ENCODE results near the gene PGP. TPM values are rescaled to one million over a fixed set of nuclear protein-coding genes. Genes with fewer than 3 reads are reported as not detected.

Gene PGP
- polyA plus RNA-seq, 6 donors from 2014 or later: 5.7 to 11.0 (median 9.5) TPM

- no peak for ATAC-seq (ENCODE audit: low read depth in 2 of 2)
- Mint-ChIP-seq H3K27me3 (no peaks in the 10 kb centered on the region), H3K4me3 (no peak overlapping the region), H3K36me3 (no peaks in the 10 kb centered on the region), H3K4me1 (peaks cover 14 to 20% (median 17%) of the 10 kb centered on the region in 3 donors), H3K27ac (no peak overlapping the region), H3K9me3 (no peaks in the 10 kb centered on the region)
- no peak for DNase-seq
These were observed 52.7 kb downstream of the PGP start for GRCh38 chr16:2161911-2162310.

Other genes with a start within 250 kb of the PGP start
- gene RNF151, start 248.0 kb downstream of the PGP start, polyA plus RNA-seq (ENCODE audit: low read depth in 6 of 6): not detected
- gene TBL3, start 242.8 kb downstream of the PGP start, polyA plus RNA-seq (ENCODE audit: low read depth in 6 of 6): 10 to 100 TPM; 10.9 to 54.8 (median 35.4) TPM
- not detected for gene NOXO1, start 233.4 kb downstream of the PGP start, polyA plus RNA-seq (ENCODE audit: low read depth in 6 of 6)
- gene GFER, start 230.6 kb downstream of the PGP start, polyA plus RNA-seq (ENCODE audit: low read depth in 6 of 6): 10 to 100 TPM; 31.9 to 58.2 (median 37.6) TPM
- 1 to 10 TPM in 5 of 6 donors, not detected in 1; 1.5 to 4.1 (median 2.8) TPM for gene SYNGR3, start 224.9 kb downstream of the PGP start, polyA plus RNA-seq (ENCODE audit: low read depth in 6 of 6)
- 1 to 10 TPM; 2.7 to 8.4 (median 3.9) TPM for gene ZNF598, start 205.0 kb downstream of the PGP start, polyA plus RNA-seq (ENCODE audit: low read depth in 6 of 6)
- not detected for gene NPW, start 195.1 kb downstream of the PGP start, polyA plus RNA-seq (ENCODE audit: low read depth in 6 of 6)
- gene NHERF2, start 187.9 kb downstream of the PGP start, polyA plus RNA-seq (ENCODE audit: low read depth in 6 of 6): not detected
- gene NTHL1, start 167.0 kb downstream of the PGP start, polyA plus RNA-seq (ENCODE audit: low read depth in 6 of 6): 10 to 100 TPM; 21.4 to 38.3 (median 26.0) TPM
- 10 to 100 TPM; 16.6 to 45.0 (median 24.9) TPM for gene TSC2, start 166.9 kb downstream of the PGP start, polyA plus RNA-seq (ENCODE audit: low read depth in 6 of 6)
- gene PKD1, start 78.9 kb downstream of the PGP start, polyA plus RNA-seq (ENCODE audit: low read depth in 6 of 6): 10 to 100 TPM in 1 of 6 donors, 1 to 10 TPM in 5; 2.8 to 10.4 (median 4.0) TPM
- gene RAB26, start 66.2 kb downstream of the PGP start, polyA plus RNA-seq (ENCODE audit: low read depth in 6 of 6): 1 to 10 TPM in 4 of 6 donors, under 1 TPM in 1, not detected in 1; 0.66 to 2.7 (median 1.4) TPM
- gene TRAF7, start 59.1 kb downstream of the PGP start, polyA plus RNA-seq (ENCODE audit: low read depth in 6 of 6): 1 to 10 TPM; 4.2 to 9.4 (median 5.6) TPM
- not detected for gene CASKIN1, start 18.2 kb downstream of the PGP start, polyA plus RNA-seq (ENCODE audit: low read depth in 6 of 6)
- gene MLST8, start 9.4 kb downstream of the PGP start, polyA plus RNA-seq (ENCODE audit: low read depth in 6 of 6): 10 to 100 TPM; 28.1 to 43.1 (median 33.4) TPM
- gene BRICD5, start 4.0 kb downstream of the PGP start, polyA plus RNA-seq (ENCODE audit: low read depth in 6 of 6): under 1 TPM in 2 of 6 donors, not detected in 4; 0.48 to 0.49 TPM
- 10 to 100 TPM in 2 of 6 donors, 1 to 10 TPM in 4; 6.4 to 16.1 (median 8.9) TPM for gene E4F1, start 8.8 kb upstream of the PGP start, polyA plus RNA-seq (ENCODE audit: low read depth in 6 of 6)
- gene DNASE1L2, start 21.6 kb upstream of the PGP start, polyA plus RNA-seq (ENCODE audit: low read depth in 6 of 6): under 1 TPM in 1 of 6 donors, not detected in 5; 0.30 TPM
- gene ECI1, start 36.7 kb upstream of the PGP start, polyA plus RNA-seq (ENCODE audit: low read depth in 6 of 6): 10 to 100 TPM; 41.7 to 55.1 (median 48.6) TPM
- 100 to 1,000 TPM; 238 to 325 (median 252) TPM for gene RNPS1, start 53.3 kb upstream of the PGP start, polyA plus RNA-seq (ENCODE audit: low read depth in 6 of 6)
- 1 to 10 TPM in 2 of 6 donors, under 1 TPM in 3, not detected in 1; 0.54 to 1.8 (median 0.98) TPM for gene ABCA3, start 125.9 kb upstream of the PGP start, polyA plus RNA-seq (ENCODE audit: low read depth in 6 of 6)
- gene CCNF, start 214.6 kb upstream of the PGP start, polyA plus RNA-seq (ENCODE audit: low read depth in 6 of 6): 1 to 10 TPM in 5 of 6 donors, not detected in 1; 1.8 to 5.0 (median 2.8) TPM
- 1 to 10 TPM in 1 of 6 donors, under 1 TPM in 3, not detected in 2; 0.16 to 1.7 (median 0.58) TPM for gene TEDC2, start 245.3 kb upstream of the PGP start, polyA plus RNA-seq (ENCODE audit: low read depth in 6 of 6)

All from naive B cell (primary cell).